ENCODE measurements around the gene ARF1. TPM values are rescaled to one million over a fixed set of nuclear protein-coding genes. Genes with fewer than 3 reads are reported as not detected.

ARF1 gene
- total RNA-seq, 1 donor from 2014 or later, result 240 TPM

DNA sequence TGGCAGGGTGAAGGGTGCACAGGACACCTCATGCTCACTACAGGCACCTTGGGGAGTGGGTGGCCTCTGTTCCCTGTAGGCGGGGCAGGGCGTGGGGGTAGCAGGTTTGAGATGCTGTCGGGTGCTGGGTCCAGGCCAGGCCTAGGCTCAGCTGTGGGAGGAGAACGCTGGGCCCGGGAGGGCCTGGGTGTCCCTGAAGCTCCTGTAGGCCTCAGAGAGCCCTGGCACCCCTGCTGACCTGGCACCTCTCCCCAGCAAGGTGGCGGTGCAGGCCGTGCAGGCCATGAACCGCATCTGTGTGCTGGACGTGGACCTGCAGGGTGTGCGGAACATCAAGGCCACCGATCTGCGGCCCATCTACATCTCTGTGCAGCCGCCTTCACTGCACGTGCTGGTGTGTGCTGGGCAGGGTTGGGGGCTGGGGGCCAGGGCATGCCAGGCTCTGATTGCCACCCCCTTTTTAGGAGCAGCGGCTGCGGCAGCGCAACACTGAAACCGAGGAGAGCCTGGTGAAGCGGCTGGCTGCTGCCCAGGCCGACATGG is 64.7 kb downstream of the ARF1 start:
- TF ChIP-seq, protein P1, sequence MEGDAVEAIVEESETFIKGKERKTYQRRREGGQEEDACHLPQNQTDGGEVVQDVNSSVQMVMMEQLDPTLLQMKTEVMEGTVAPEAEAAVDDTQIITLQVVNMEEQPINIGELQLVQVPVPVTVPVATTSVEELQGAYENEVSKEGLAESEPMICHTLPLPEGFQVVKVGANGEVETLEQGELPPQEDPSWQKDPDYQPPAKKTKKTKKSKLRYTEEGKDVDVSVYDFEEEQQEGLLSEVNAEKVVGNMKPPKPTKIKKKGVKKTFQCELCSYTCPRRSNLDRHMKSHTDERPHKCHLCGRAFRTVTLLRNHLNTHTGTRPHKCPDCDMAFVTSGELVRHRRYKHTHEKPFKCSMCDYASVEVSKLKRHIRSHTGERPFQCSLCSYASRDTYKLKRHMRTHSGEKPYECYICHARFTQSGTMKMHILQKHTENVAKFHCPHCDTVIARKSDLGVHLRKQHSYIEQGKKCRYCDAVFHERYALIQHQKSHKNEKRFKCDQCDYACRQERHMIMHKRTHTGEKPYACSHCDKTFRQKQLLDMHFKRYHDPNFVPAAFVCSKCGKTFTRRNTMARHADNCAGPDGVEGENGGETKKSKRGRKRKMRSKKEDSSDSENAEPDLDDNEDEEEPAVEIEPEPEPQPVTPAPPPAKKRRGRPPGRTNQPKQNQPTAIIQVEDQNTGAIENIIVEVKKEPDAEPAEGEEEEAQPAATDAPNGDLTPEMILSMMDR (IDR thresholded peaks at IDR 0.05; ENCODE audit: insufficient read depth, low read length, severe bottlenecking), result no peak
- DNase-seq (ENCODE audit: low read depth) (no peak), FAIRE-seq (no peak)
- Histone ChIP-seq H3K4me3 (ENCODE audit: low read depth, low read length) (no peak overlapping the region), H3K36me3 (ENCODE audit: control insufficient read depth, insufficient read depth, low read length) (peaks cover 23% of the 10 kb centered on the region), H3K27me3 (ENCODE audit: control insufficient read depth, insufficient read depth, low read length) (no peaks in the 10 kb centered on the region)

DNA sequence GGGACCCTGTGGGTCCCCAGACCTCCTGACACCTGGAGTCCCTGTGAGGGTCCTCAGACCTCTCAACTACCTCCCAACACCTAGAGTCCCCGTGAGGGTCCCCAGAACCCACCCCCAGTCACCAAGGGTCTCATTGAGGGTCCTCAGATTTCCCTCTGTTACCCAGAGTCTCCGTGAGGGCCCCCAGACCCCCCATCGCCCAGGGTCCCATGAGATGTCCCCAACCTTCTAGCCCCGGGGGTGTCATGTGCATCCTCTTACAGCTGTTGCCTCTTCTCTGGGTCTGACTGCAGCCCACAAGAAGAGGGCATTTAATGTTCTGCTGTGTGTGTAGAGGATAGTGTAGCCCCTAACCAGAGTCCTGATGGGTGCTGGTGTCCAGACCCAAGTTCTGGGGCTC is 65.3 kb downstream of the ARF1 start:
- TF ChIP-seq, protein P1 (IDR thresholded peaks at IDR 0.05; ENCODE audit: insufficient read depth, low read length, severe bottlenecking), result no peak
- DNase-seq (ENCODE audit: low read depth) (no peak), FAIRE-seq (no peak)
- Histone ChIP-seq H3K36me3 (ENCODE audit: control insufficient read depth, insufficient read depth, low read length) (peaks cover 23% of the 10 kb centered on the region), H3K27me3 (ENCODE audit: control insufficient read depth, insufficient read depth, low read length) (no peaks in the 10 kb centered on the region), H3K4me3 (ENCODE audit: low read depth, low read length) (no peak overlapping the region)

DNA sequence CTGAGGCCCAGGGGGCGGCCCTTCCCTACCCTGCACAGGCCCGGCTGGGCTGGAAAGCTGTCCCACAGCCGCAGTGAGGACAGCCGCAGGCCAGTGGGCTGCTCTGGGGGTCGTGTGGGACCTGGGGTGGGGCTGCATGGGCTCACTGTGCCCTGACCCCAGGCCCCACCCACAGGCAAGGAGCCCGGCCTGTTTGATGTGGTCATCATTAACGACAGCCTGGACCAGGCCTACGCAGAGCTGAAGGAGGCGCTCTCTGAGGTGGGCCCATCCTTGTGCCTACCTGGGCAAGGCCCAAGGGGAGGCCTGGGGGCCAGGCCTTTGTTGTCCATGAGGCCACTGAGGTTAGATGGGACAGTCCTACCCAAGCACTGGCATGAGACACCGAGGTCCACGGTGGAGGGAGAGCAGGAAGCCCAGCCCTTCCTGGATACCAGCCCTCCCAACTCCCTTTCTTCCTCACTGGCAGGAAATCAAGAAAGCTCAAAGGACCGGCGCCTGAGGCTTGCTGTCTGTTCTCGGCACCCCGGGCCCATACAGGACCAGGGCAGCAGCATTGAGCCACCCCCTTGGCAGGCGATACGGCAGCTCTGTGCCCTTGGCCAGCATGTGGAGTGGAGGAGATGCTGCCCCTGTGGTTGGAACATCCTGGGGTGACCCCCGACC is 65.8 kb downstream of the ARF1 start:
- Histone ChIP-seq H3K4me3 (ENCODE audit: low read depth, low read length) (no peak overlapping the region), H3K27me3 (ENCODE audit: control insufficient read depth, insufficient read depth, low read length) (no peaks in the 10 kb centered on the region), H3K36me3 (ENCODE audit: control insufficient read depth, insufficient read depth, low read length) (peaks cover 20% of the 10 kb centered on the region)
- TF ChIP-seq, protein P1 (IDR thresholded peaks at IDR 0.05; ENCODE audit: insufficient read depth, low read length, severe bottlenecking), result no peak
- FAIRE-seq (no peak), DNase-seq (ENCODE audit: low read depth) (no peak)

Other genes with a start within 250 kb of the ARF1 start
- gene WNT9A, start 134.8 kb upstream of the ARF1 start, total RNA-seq, result 4.2 and 7.3 TPM in 2 replicates
- gene WNT3A, start 75.7 kb upstream of the ARF1 start, total RNA-seq, result not detected in 2 replicates
- gene C1orf35, start 20.6 kb downstream of the ARF1 start, total RNA-seq, result 16.1 and 17.1 TPM in 2 replicates
- 43.2 and 87.7 TPM in 2 replicates for gene MRPL55, start 26.6 kb downstream of the ARF1 start, total RNA-seq
- 519 and 695 TPM in 2 replicates for gene GUK1, start 57.6 kb downstream of the ARF1 start, total RNA-seq
- 2.9 and 5.5 TPM in 2 replicates for gene GJC2, start 67.2 kb downstream of the ARF1 start, total RNA-seq
- gene IBA57, start 83.1 kb downstream of the ARF1 start, total RNA-seq, result 2.0 and 2.6 TPM in 2 replicates
- gene OBSCN, start 125.3 kb downstream of the ARF1 start, total RNA-seq, result 6.3 and 7.6 TPM in 2 replicates

All from bronchial epithelial cell (primary cell).